ENCODE data around the gene NHSL2. TPM values are rescaled to one million over a fixed set of nuclear protein-coding genes. Genes with fewer than 3 reads are reported as not detected.

The NHSL2 gene
- polyA plus RNA-seq, 1 of the 3 experiments (the other 2 are of a cell fraction), result 0.61 TPM

- H3K4me1 ChIP-seq (ENCODE audit: control insufficient read depth in 1 of 2, insufficient read depth in 2 of 2, low read depth in 1 of 2, low read length in 1 of 2), result peaks cover 3 to 7% of the 10 kb centered on the region in 2 experiments; a peak in 1 of 4 replicates
- no peak for TF ChIP-seq USF1 (IDR thresholded peaks at IDR 0.05; ENCODE audit: borderline replicate concordance, low read depth)
- no peak for TF ChIP-seq GATA2 (CRISPR knock-in tag; IDR thresholded peaks at IDR 0.05)
- TF ChIP-seq CHD2 (IDR thresholded peaks at IDR 0.05; ENCODE audit: low read length, partially characterized antibody), result no peak
- no peak for TF ChIP-seq RXRA (IDR thresholded peaks at IDR 0.05; ENCODE audit: borderline replicate concordance, low read depth)
- no peak for TF ChIP-seq PBX3 (IDR thresholded peaks at IDR 0.05)
- TF ChIP-seq YY1 (IDR thresholded peaks at IDR 0.05; ENCODE audit: low read depth), result no peak
- TF ChIP-seq SIN3A (IDR thresholded peaks at IDR 0.05; ENCODE audit: borderline replicate concordance, low read depth, low read length), result no peak
- no peak for TF ChIP-seq MEF2A (IDR thresholded peaks at IDR 0.05; ENCODE audit: borderline replicate concordance, low read depth)
- no peaks in the 10 kb centered on the region for H3K36me3 ChIP-seq (replicated peaks in 1 of 2; ENCODE audit: control insufficient read depth in 1 of 2, insufficient read depth in 2 of 2, low read length in 1 of 2)
- H2AFZ ChIP-seq (ENCODE audit: low read depth), result no peak overlapping the region
- peaks cover 23% of the 10 kb centered on the region; the same call in 1 of the 2 replicates for H3K27me3 ChIP-seq (ENCODE audit: insufficient read depth)
- CTCF ChIA-PET, result interaction anchor here (1.3 to 11.1 kb wide), 4 partner anchors 26 to 112 kb away, joined by 5 to 257 read pairs (median 22); partner anchors contain the start of gene RTL5
- H3K4me2 ChIP-seq, result no peak overlapping the region
- H3F3A ChIP-seq (replicated peaks; ENCODE audit: insufficient read depth), result no peaks in the 10 kb centered on the region
- no peaks in the 10 kb centered on the region for H3K9me2 ChIP-seq
- H4K20me1 ChIP-seq (ENCODE audit: insufficient read depth), result no peaks in the 10 kb centered on the region
- no peak overlapping the region for H3K4me3 ChIP-seq (ENCODE audit: low read depth in 2 of 2, low read length in 1 of 2)
- POLR2A ChIA-PET, result no interaction called here
- WGBS (ENCODE audit: low lambda C conversion rate), result 72% methylated on average over 3 of the region's 3 CpGs
- no peaks in the 10 kb centered on the region for H3K79me2 ChIP-seq (ENCODE audit: insufficient read depth)
- H3K9me3 ChIP-seq, result no peaks in the 10 kb centered on the region
- no peak for DNase-seq
- H3K27ac ChIP-seq (ENCODE audit: low read depth in 2 of 2, low read length in 1 of 2), result no peak overlapping the region
- no peak overlapping the region for H3K9ac ChIP-seq
These were observed 104.7 kb downstream of the NHSL2 start for GRCh38 chrX:72015383-72015782.

GRCh38 chrX:72016881-72017783 is 106.5 kb downstream of the NHSL2 start:
- Histone ChIP-seq H3K27ac (ENCODE audit: low read depth in 2 of 2, low read length in 1 of 2) (no peak overlapping the region), H3F3A (replicated peaks; ENCODE audit: insufficient read depth) (no peaks in the 10 kb centered on the region), H3K4me1 (ENCODE audit: control insufficient read depth in 1 of 2, insufficient read depth in 2 of 2, low read depth in 1 of 2, low read length in 1 of 2) (peaks cover 3 to 7% of the 10 kb centered on the region in 2 experiments; a peak in 1 of 4 replicates), H4K20me1 (ENCODE audit: insufficient read depth) (no peaks in the 10 kb centered on the region), H3K79me2 (ENCODE audit: insufficient read depth) (no peaks in the 10 kb centered on the region), H3K4me3 (ENCODE audit: low read depth in 2 of 2, low read length in 1 of 2) (no peak overlapping the region), H3K9ac (no peak overlapping the region), H3K9me3 (no peaks in the 10 kb centered on the region), H2AFZ (ENCODE audit: low read depth) (no peak overlapping the region), H3K27me3 (ENCODE audit: insufficient read depth) (peaks cover 23% of the 10 kb centered on the region; the same call in 1 of the 2 replicates), H3K9me2 (no peaks in the 10 kb centered on the region), H3K4me2 (no peak overlapping the region), H3K36me3 (replicated peaks in 1 of 2; ENCODE audit: control insufficient read depth in 1 of 2, insufficient read depth in 2 of 2, low read length in 1 of 2) (no peaks in the 10 kb centered on the region)
- no peak for TF ChIP-seq RCOR1 (IDR thresholded peaks at IDR 0.05; ENCODE audit: low read length)
- no peak for TF ChIP-seq TEAD4 (IDR thresholded peaks at IDR 0.05; ENCODE audit: borderline replicate concordance, insufficient read depth)
- TF ChIP-seq EP300 (IDR thresholded peaks at IDR 0.05; ENCODE audit: borderline replicate concordance in 1 of 2, low read depth in 1 of 2, low read length in 1 of 2), result no peak
- no peak for TF ChIP-seq FOXJ3 (CRISPR knock-in tag; IDR thresholded peaks at IDR 0.05)
- no peak for TF ChIP-seq ELF1 (IDR thresholded peaks at IDR 0.05)
- no peak for TF ChIP-seq SIN3A (IDR thresholded peaks at IDR 0.05; ENCODE audit: borderline replicate concordance, low read depth, low read length)
- 80% methylated on average over 2 of the region's 4 CpGs for WGBS (ENCODE audit: low lambda C conversion rate)
- CTCF ChIA-PET, result interaction anchor here (1.1 to 11.1 kb wide), 14 partner anchors 13 to 523 kb away, joined by 3 to 257 read pairs (median 26); partner anchors contain the start of gene RTL5
- DNase-seq, result no peak
- POLR2A ChIA-PET, result interaction anchor here (0.8 to 1.3 kb wide), 2 partner anchors 51 to 247 kb away, joined by 4 to 5 read pairs; no protein-coding TSS in a partner anchor
